Stimulated activated CD4-positive, alpha-beta T cell treated with anti-CD3 and anti-CD28 coated beads, Interleukin-4, amount 100 ng/mL, for 1 hour (primary cell): Measurements from ENCODE around the gene ILK.

Experiments used
- DNase-seq: peaks from one replicate; pipeline ENCODE4 v3.0.0-alpha.2; 2020

ILK gene

DNA sequence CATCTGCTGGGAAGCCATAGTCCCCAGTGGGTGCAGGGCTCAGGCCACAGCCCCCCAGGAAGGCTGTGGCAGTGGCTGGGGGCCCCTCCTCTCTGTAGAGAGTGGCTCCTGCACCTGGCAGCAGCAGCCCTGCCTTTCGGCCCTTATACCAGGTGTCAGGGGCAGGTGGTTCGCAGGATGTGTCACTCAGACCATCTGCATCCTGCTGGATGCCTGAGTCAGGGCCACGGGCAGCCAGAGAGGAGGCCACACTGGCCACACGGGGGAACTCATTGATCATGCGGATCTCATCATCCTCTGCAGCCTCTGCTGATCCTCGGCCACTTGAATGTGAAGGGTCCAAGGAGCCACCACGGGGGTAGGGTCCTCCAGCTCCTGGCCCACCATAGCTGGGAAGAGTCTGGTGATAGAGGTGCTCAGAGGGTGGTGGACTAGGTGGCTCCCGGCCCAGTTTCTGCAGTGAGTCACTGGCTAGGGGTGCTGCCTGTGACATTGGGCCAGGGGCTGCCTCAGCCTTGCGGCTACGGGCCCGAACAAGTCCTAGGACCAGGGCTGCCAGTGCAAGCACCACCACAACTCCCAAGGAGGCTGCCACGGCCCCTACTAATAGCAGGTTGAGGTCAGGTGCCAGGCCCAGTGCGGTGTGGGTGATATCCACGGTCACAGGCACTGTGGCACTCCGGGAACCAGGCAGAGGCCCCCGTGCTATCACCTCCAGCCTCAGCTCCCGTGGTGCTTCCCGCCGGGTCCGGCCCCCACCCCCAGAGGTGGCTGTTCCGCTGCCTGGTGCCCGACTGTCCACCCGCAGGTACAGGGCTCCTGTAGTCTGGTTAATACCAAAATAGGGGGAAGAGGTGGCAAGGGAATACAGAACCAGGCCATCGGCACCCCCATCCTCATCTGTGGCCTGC, 18.9 kb downstream of the ILK start:
- no peak for DNase-seq

DNA sequence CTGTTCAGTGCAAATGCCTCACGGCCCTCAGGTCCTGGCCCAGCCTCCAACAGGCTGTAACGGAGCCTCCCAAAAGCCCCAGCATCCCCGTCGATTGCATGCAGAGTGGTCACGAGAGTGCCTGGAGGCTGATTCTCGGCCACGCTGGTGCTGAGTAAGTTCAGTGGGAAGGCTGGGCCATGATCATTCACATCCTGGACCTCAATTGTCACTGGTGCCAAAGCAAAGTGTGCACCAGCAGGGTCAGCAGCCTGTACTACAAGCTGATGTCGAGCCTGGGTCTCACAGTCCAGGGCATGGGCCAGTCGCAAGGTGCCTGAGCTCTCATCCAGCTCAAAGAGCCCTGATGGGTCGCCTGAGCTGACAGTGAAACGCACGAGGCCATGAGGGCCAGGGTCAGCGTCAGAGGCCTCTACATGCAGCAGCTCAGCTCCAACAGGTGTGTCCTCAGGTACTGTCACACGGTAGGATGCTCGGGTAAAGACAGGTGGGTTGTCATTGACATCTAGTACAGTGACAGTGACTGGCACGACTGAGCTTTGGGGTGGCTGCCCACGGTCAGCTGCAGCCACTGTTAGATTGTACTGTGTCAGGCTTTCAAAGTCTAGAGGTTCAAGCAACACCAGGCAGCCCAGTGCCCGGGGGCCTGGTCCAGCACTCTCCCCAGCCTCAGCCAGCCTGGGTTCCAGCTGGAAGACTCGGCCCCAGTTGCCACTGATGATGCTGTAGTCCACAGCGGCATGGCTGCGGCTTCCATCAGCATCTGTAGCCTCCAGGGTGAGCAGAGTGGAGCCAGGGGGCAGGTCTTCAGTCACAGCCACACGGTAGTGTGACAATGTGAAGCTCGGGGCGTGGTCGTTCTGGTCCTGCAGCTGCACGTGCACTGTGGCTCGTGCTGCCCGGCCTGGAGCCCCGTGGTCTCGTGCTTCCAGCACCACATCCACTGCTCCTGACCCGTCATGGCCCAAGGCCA, 20.1 kb downstream of the ILK start:
- no peak for DNase-seq

DNA sequence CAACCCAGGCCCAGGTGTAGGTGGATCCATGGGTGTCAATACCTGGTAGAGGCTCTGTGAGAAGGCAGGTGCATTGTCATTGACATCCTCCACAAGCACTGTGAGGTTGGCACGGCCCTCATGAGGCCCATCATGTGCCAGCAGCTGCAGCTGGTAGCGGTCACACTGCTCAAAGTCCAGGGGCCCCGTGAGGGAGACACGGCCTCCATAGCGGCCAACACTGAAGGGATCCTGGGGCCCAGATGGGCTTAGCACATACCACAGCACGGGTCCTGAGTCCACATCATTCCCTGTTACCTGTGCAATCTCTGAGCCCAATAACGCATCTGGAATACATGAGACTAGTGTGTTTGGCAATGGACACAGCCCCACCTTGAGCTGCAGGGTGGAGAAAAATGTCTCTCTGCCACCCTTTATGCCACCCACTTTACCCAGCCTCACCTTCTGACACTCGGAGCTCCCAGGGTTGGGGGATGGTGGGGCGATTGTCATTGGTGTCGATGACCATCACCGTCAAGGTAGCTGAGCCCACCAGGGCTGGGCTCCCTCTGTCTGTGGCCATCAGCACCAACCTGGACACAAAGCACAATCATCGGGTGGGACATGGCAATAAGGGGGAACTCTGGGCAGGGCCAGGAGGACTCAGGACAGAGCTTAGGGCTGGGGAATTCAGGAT, 21.7 kb downstream of the ILK start:
- no peak for DNase-seq

DNA sequence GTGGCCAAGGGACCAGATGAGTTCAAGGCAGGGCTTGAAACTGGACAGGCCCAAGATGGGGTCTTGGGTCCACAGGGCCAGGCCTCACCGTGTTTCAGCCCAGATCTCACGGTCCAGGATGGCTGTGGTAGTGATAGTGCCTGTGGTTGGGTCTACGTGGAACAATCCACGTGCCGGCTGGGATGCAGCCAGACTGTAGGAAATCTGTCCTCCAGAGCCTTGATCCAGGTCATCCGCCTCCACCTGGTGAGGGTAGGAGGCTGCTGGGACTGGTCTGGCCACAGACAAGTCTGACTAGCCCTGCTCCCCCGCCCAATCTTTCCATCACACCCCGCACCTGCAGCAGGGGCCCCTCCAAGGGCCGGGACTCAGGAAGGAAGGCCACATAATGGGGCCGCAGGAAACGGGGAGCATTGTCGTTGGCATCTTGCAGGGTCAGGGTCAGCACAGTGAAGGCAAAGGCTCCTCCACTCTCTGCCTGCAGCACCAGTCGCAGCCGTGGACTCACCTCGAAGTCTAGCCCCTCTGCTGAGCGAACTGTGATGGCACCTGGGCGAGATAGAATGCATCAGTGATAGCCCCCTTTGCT, 22.4 kb downstream of the ILK start:
- DNase-seq, result no peak

DNA sequence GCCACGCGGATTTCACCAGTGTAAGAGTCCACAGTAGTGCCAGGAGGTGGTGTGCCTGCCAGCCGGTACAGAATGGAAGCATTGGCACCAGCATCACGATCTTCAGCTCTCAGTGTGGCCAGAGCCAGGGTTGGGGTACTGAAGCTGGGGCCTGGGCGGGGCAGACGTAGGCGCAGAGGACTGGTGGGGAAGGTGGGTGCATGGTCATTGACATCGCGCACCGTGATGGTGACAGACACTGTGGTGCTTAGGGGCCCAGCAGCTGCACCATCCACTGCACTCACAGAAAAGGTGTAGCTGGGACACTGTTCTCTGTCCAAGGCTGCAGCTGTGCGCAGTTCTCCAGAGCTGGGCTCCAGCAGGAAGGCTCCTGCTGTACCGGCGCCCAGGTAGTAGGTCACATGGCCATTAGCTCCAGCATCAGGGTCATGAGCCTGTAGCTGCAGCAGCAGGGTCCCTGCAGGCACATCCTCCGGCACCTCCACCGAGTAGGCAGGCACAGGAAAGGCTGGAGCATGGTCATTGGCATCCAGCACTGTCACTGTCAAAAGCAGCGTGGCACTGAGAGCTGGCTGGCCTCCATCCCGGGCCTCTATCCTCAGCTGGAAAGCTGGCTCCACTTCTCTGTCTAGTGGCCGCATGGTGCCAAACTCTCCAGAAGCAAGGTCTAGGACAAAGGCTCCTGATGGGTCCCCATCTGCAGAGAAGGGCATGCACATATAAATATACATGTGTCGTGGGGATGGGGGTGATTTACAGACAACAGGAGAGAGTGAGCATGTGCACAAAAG, 23.6 kb downstream of the ILK start:
- DNase-seq, result no peak

DNA sequence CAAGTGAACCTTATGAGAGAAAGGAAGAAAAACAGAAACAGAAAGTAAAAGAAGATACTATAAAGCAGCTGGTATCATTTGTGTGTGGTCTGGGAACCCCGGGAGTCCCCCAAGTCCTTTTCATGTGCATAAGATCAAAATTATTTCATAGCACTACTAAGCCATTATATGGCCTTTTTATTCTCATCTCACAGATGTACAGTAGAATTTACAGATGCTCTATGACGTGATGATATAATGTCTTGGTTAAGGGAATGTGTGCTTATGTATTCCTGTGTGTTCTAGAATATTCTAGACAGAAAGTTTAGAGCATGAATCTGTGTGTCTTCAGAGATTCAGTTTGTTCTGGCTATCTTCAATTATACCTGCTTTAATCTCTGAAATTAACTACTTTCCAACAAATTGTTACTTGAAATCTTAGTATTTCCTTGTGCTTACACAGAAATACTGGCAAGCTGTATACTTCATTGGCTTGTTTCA, 24.2 kb downstream of the ILK start:
- peak; percentile 23 for DNase-seq

DNA sequence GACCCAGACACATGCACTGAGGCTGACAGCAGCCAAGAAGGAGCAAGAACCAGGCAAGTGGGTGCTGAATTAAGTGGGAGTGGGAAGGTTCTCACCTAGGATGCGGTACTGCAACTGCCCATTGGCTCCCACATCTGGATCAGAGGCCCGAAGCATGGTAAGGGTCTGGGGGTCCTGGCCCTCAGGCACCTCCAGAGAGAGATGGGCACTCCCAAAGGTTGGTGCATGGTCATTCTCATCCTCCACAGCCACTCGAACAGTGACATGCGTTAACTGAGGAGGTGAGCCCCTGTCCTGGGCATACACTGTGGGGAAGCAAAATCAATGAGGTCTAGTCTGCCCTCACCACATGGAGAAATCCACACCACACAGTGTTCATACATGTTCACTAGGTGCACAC, 25.0 kb downstream of the ILK start:
- no peak for DNase-seq

DNA sequence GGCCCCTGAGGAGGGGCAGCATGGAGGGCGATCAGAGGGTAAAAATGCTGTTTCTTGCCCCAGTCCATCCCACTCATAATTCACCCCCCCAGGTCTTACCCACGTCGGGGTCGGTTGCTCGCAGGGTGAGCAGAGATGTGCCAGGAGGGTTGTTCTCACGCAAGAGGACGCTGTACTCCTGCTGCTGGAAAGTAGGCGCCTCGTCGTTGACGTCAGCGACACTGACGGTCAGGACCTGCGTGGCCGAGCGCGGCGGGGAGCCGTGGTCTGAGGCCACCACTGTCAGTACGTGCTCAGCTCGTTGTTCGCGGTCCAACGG, 26.0 kb downstream of the ILK start:
- DNase-seq, result no peak

DNA sequence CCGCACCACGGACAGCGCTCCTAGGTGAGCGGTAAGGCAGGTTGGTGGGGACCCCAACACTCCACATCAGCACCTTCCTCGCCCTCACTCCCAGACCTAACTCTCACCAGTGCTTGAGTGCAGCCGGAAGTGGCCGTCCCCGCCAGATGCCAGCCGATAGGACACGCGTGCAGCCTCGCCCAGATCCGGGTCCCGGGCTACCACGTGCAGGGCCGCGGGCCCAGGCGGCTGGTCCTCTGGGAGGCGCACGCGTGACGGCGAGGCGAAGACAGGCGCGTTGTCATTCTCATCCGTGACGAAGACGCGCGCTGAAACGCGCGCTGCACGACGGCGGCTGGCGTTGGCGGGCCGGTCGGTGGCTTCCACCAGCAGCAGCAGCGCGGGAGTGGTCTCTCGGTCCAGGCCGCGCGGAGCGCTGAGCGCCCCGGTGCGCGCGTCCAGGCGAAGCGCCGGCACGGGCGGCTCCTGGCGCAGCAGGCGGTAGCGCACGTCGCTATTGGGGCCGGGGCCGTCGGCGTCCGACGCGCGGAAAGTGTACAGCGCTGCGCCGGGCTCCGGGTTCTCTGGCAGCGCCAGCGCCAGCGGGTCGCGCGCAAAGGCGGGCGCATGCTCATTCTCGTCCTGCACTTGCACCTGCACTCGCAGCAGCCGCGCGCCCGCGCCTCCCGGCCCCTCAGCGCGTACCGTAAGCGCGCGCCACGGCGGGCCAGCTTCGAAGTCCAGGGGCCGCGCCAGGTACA, 26.5 kb downstream of the ILK start:
- DNase-seq, result no peak

DNA sequence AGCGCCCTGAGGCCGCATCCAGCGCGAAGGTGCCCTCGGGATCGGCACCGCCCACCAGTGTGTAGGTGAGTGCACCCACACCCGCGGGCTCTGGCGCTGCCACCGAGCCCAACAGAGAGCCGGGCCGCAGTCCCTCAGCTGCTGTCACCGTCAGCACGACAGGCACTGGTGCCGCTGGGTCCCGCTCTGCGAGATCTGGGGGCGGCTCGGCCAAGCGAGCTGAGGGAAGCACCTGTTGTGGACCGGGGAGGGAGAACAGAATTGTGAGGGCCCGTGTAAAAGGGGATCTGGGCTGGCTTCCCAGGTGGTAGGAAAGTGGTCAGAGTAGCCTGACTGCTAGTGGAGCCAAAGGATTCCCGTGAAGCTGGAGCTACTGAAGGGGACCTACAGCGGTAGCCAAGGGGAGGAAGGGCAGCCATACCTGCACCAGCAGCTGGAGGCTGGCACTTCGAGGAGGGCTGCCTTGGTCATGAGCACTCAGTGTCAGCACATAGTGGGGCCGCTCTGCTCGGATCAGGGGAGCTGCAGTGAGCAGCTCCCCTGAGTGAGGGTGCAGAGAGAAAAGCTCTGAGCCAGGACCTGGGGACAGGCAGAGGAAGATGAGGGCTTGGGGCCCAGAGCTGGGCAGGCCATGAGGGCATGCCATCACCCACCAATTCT, 27.2 kb downstream of the ILK start:
- DNase-seq, result no peak

DNA sequence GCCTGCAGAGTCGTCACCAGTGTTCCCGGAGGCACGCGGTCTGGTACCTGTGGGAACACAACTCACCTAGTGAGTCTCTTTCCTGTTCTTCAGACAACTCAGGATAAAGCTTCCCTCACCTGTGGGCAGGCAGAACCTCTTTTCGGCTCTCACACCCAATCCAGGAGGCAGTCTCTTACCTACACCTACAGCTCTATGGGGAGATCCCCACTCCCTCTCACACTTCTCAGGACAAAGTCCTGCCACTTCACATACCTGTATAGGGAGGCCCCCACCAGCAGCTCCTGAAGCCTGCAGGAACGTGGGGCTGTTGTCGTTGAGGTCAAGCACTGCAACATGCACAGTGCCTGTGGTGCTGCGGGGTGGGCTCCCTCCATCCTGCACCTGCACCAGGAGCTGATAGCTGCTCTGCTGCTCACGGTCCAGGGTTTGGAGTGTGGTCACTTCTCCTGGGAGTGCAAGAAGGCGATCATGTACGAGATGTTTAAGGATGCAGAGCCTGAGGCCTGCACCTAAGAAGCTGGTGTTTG, 27.9 kb downstream of the ILK start:
- no peak for DNase-seq

DNA sequence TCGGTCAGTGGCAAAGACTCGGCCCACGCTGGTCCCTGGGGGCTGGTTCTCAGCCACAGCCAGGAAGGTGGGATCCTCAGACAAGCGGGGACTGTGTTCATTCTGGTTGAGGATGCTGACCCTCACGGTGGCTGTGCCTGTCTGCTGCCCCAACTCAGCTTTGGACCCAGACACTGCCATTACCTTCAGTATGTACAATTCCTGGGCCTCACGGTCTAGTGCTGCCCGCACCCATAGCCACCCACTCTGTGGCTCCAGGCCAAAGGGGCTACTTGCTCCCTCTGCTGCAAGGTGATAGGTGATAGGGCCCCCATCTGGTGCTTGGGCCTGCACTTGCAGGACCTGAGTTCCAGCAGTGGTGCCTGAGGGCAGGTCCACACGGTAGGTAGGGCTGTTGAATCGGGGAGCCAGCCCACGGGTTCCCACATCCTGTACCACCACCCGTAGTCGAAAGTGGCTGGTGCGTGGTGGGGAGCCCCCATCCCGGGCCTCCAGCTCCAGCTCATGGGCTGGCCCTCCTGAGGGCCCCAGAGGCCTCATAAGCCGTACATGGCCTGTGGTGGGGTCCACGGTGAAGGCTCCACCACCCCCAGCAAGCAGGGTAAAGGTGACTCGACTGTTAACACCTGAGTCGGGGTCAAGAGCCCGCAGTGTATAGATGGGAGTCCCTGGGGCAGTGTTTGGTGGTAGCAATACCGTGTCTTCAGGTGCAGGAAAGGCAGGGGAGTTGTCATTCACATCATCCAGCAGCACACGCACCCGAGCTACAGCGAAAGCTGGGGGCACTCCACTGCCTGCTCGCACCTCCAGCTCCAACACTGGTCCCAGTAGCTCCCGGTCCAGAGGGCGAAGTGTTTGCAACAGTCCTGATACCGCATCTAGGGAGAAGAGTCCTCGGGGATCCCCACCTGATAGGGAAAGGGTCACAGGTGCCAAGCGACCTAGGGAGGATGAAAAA, 28.8 kb downstream of the ILK start:
- DNase-seq, result no peak

DNA sequence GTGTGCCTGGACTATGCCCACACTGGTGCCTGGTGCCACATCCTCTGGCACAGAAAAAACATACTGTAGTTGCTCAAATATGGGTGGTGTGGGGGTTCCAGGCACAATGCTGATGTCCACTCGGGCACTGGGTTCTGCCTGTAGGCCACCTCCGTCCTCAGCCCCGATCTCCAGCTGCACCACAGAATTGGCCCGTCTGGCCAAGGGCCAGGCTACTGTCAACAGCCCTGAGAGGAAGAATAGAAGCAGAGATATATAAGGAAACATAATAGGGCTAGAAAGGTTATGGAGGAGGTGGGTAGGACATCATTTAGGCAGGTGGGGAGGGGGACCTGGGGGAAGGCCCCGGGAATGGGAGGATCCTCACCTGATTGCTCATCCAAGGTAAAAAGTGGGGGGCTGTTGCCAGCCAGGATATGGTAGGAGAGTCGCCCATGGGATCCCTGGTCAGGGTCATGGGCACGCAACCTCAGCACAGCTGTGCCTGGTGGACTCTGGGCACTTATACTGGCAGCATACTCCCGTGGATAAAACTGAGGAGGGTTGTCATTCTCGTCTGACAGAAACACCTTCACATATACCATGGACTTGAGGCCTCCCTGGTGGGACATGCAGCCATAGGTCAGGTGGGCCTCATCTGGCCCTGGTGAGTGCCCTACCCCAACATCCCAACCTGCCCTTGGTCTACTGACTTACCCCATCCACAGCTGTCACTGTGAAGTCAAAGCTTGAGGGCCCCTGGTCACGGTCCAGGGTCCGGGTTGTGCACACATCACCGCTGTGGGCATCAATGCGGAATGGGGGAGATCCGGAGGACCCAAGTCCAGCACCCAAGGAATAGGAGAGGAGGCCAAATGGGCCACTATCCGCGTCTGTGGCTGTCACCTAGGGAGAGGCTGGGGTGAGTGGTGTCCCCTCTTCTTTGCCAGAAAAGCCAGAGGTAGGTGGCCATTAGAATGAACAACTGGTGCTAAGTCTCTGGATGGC, 30.1 kb downstream of the ILK start:
- DNase-seq, result no peak

DNA sequence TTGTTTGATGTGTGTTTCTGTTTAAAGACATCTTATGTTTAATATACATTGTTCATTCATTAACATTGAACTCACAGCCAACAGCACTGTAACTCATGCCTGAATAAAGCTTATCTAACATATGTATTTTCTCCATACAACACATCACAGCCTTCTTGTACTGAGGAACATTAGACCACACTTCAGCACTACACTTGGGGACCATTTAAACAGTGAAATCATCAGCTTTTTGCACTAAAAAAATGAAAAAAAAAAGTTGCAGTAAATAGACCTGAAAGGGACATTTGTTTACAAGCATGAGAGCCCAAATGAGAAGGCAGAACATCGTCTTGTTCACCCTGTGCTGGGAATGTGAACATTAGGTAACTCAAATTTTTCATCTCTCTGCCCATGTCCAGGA, 31.0 kb downstream of the ILK start:
- DNase-seq, result no peak

DNA sequence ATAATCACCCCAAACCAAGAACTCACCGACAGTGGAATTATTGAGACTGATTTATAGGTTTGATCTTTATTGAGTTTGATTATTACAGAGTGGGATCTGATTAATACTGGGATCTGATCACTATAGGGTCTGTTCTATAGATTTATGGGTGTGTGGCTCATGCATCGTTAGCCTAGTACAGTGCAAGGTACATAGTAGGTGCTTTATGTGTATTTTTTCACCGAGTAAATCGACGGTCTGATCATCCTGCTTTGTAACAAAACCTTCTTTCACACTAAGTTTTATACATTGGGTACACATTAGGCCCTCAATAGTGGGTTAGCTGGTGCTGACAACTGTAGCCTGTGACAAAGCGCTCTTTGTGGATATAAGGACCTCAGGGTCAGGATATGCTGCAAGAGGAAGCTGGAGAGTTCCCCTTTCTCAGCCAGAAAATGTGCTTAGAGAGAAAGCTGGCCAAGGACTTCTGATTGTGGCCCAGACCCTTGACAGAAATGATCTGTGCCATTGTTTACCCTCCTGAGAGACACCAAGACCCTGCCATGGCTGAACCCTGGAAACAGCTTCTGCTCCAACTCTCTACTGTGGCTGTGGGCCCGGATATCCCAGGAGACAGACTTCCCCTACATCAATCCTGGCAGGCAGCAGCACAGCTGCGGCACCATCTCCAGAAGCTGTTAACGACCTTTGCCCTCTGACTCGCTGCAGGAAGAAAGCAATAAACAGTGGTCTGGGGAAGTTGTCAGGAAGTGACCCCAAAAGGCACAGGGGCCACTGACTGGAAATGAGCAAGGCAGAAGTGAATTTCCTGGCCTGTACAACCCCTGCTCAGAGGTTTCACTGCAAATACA, 31.7 kb downstream of the ILK start:
- no peak for DNase-seq

DNA sequence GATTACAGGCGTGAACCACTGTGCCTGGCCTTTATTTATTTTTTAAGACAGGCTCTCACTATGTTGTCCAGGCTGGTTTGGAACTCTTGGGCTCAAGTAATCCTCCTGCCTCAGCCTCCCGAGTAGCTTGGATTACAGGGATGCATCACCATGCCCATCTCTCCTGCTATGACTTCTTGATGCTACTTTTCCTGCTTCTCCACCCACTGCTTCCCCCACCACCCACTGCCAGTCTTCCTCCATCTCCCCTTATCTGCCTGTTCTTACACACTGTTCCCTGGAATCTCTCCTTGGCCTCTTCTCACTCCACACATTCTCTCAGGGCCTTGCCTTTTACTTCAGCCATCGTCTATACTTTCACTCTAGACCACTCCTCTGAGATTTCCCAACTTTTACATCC, 32.9 kb downstream of the ILK start:
- no peak for DNase-seq

DNA sequence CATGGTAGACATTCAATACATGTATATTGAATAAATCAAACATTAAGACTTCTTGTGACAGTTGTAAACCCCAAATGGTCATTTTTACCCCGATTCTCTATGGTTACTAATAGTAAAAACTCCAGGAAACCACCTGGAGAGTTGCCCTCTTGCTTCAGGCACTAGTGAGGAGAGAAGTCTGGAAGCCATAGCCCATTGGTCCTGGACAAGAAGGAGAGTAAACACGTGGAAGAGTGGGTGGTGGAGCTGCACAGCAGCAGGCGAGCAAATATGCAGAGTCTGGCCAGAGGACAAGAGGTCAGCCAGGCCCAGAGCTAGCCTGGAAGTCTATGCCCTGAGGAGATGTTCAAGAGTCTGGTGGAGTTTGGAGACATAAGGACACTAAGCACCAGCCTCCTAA, 34.3 kb downstream of the ILK start:
- DNase-seq, result no peak
